ENCODE data around the gene RPRD2.
A peak's percentile ranks its signal among the peaks of the same experiment; 100 is the strongest.

DNA sequence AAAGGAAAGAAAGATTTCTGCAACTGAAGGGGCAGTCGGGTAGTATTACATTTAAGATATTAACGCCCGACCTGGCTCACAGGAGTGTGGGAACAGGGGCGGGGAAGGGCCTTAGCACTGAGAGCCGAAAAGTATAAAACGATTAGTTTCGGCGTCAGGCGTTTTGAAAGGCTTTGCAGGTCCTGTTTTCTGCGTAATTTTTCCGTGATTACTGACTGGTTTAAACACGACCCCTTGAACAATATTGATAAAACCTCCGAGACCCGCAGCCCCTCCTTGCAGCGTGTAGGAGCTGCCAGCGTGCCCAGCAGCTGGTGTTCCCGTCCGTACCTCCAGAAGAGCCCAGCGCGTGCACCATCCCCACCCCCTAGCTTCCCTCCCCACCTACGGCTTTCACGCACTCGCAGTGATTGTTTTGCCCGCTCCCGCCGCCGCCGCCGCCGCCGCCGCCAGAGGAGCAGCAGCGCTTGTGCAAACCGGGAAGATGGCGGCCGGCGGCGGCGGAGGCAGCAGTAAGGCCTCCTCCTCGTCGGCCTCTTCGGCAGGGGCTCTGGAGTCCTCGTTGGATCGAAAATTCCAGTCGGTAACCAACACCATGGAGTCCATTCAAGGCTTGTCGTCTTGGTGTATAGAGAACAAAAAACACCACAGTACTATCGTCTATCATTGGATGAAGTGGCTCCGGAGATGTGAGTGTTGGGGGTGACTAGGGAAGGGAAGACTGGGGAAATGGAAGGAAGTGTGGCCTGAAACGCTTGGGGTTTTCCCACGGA lies 470 bp downstream of the RPRD2 start:
- TF ChIP-seq EZH2 (IDR thresholded peaks at IDR 0.05), result no peak
- peak; percentile 37 for TF ChIP-seq POLR2AphosphoS5 (IDR thresholded peaks at IDR 0.05; ENCODE audit: borderline replicate concordance, low read depth, low read length)
- TF ChIP-seq FOXP2 (optimal IDR thresholded peaks at IDR 0.05; ENCODE audit: control extremely low read depth, extremely low read length, insufficient read depth), result no peak
